GM21447 (cell line): ENCODE measurements around the gene TFB1M.

Experiments used
- ATAC-seq: cut with Tn5 transposase; IDR thresholded peaks from one replicate; pipeline ENCODE4 v1.9.1; 2021; ENCODE audit not compliant: unreplicated experiment

TFB1M gene

GRCh38 chr6:155265843-155266535 is 48.3 kb downstream of the TFB1M start:
- no peak for ATAC-seq

- no peak for ATAC-seq
These were observed 49.5 kb downstream of the TFB1M start for GRCh38 chr6:155264693-155265320.

- ATAC-seq = no peak
These were observed 50.8 kb downstream of the TFB1M start, which contains the start of gene CLDN20 for GRCh38 chr6:155263373-155264063. Gene CLDN20, plus strand, starts transcription at chr6:155264013. Its CDS starts 11,707 bp downstream, at chr6:155275720.

- no peak for ATAC-seq
These were observed 51.6 kb downstream of the TFB1M start for GRCh38 chr6:155262655-155263054.

GRCh38 chr6:155261111-155261900 is 53.0 kb downstream of the TFB1M start:
- no peak for ATAC-seq

GRCh38 chr6:155260686-155261085 is 53.6 kb downstream of the TFB1M start:
- ATAC-seq = no peak

- ATAC-seq = no peak
These were observed 54.4 kb downstream of the TFB1M start for GRCh38 chr6:155259897-155260296.

GRCh38 chr6:155259204-155259603 is 55.1 kb downstream of the TFB1M start:
- ATAC-seq = no peak

- no peak for ATAC-seq
These were observed 56.5 kb downstream of the TFB1M start for GRCh38 chr6:155257796-155258195.

- no peak for ATAC-seq
These were observed 58.0 kb downstream of the TFB1M start for GRCh38 chr6:155256122-155256795.

- ATAC-seq = no peak
These were observed 60.1 kb downstream of the TFB1M start for GRCh38 chr6:155254139-155254538.

GRCh38 chr6:155253337-155253736 is 60.9 kb downstream of the TFB1M start:
- no peak for ATAC-seq

- ATAC-seq = no peak
These were observed 61.7 kb downstream of the TFB1M start for GRCh38 chr6:155252581-155252980.

- no peak for ATAC-seq
These were observed 63.4 kb downstream of the TFB1M start for GRCh38 chr6:155250701-155251381.

GRCh38 chr6:155248008-155249001 is 66.0 kb downstream of the TFB1M start:
- ATAC-seq = no peak

- ATAC-seq = no peak
These were observed 66.7 kb downstream of the TFB1M start for GRCh38 chr6:155247618-155248007.

- no peak for ATAC-seq
These were observed 67.5 kb downstream of the TFB1M start for GRCh38 chr6:155246825-155247224.

GRCh38 chr6:155245831-155246230 is 68.5 kb downstream of the TFB1M start:
- ATAC-seq = no peak

- no peak for ATAC-seq
These were observed 69.1 kb downstream of the TFB1M start for GRCh38 chr6:155245193-155245592.
